ENCODE measurements around the gene KLF2.

DNA sequence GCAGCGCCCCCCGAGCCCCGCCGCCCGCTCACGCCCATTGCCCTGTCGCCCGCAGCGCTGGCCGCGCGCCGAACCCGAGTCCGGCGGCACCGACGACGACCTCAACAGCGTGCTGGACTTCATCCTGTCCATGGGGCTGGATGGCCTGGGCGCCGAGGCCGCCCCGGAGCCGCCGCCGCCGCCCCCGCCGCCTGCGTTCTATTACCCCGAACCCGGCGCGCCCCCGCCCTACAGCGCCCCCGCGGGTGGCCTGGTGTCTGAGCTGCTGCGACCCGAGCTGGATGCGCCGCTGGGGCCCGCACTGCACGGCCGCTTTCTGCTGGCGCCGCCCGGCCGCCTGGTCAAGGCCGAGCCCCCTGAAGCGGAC is 518 bp downstream of the KLF2 start:
- TF ChIP-seq, protein P1, sequence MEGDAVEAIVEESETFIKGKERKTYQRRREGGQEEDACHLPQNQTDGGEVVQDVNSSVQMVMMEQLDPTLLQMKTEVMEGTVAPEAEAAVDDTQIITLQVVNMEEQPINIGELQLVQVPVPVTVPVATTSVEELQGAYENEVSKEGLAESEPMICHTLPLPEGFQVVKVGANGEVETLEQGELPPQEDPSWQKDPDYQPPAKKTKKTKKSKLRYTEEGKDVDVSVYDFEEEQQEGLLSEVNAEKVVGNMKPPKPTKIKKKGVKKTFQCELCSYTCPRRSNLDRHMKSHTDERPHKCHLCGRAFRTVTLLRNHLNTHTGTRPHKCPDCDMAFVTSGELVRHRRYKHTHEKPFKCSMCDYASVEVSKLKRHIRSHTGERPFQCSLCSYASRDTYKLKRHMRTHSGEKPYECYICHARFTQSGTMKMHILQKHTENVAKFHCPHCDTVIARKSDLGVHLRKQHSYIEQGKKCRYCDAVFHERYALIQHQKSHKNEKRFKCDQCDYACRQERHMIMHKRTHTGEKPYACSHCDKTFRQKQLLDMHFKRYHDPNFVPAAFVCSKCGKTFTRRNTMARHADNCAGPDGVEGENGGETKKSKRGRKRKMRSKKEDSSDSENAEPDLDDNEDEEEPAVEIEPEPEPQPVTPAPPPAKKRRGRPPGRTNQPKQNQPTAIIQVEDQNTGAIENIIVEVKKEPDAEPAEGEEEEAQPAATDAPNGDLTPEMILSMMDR (IDR thresholded peaks at IDR 0.05) = no peak
- TF ChIP-seq POLR2A (IDR thresholded peaks at IDR 0.05) = no peak
- TF ChIP-seq POLR2AphosphoS5 (IDR thresholded peaks at IDR 0.05) = no peak
